Measurements from ENCODE around the gene DLG3.

Gene DLG3

GRCh38 chrX:70476934-70477733, 32.5 kb downstream of the DLG3 start:
- H3K4me3 ChIP-seq (ENCODE audit: low read length): no peak overlapping the region
- no peak for TF ChIP-seq CTCF (conservative IDR thresholded peaks at IDR 0.05; ENCODE audit: low read length)
- peak; percentile 26 for DNase-seq (ENCODE audit: low read depth)

- H3K4me3 ChIP-seq (ENCODE audit: low read length): no peak overlapping the region
- no peak for DNase-seq (ENCODE audit: low read depth)
- TF ChIP-seq CTCF (conservative IDR thresholded peaks at IDR 0.05; ENCODE audit: low read length): no peak
Observed at GRCh38 chrX:70477734-70478075, 33.1 kb downstream of the DLG3 start.

- DNase-seq (ENCODE audit: low read depth): no peak
- H3K4me3 ChIP-seq (ENCODE audit: low read length): no peak overlapping the region
- TF ChIP-seq CTCF (conservative IDR thresholded peaks at IDR 0.05; ENCODE audit: low read length): no peak
Observed at GRCh38 chrX:70478526-70479245, 34.1 kb downstream of the DLG3 start.

DNA sequence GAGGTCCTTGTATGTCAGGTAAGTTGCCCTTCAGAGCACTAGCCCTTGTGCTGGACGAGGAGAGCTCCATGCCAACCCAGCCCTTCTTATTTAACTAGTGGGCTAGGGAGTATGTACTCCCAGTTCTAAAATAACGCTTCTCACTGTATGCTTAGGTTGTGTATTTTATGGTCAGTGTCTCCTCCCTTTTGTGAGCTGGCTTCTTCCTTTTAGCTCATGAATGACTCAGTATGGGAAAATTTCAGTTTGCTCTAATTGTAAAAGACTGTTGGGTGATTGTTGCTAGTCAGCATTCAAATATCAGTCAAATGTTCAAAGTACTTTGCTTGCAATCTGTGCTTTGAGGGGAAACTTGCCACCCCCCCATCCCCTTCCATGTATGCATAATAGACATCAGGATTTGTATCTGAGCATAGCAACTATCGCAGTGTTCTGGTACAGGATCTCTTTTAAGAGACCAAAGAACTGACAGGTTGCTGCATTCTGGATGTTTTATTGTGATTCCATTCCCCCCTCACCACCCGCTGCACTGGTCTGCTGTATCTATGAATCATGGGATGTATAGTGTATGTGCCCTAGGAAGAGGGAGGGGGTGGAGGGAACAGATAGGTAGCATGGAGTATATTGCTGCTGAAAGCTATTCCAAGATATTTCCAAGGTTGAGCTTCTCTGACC, 34.7 kb downstream of the DLG3 start:
- TF ChIP-seq CTCF (conservative IDR thresholded peaks at IDR 0.05; ENCODE audit: low read length): no peak
- DNase-seq (ENCODE audit: low read depth): peak; percentile 54
- no peak overlapping the region for H3K4me3 ChIP-seq (ENCODE audit: low read length)

- no peak for DNase-seq (ENCODE audit: low read depth)
- TF ChIP-seq CTCF (conservative IDR thresholded peaks at IDR 0.05; ENCODE audit: low read length): no peak
- H3K4me3 ChIP-seq (ENCODE audit: low read length): no peak overlapping the region
Observed at GRCh38 chrX:70479922-70480659, 35.5 kb downstream of the DLG3 start.

GRCh38 chrX:70480660-70481018, 36.0 kb downstream of the DLG3 start:
- no peak for TF ChIP-seq CTCF (conservative IDR thresholded peaks at IDR 0.05; ENCODE audit: low read length)
- no peak overlapping the region for H3K4me3 ChIP-seq (ENCODE audit: low read length)
- no peak for DNase-seq (ENCODE audit: low read depth)

Measured in AG10803 (cell line).